Activated CD4-positive, alpha-beta T cell treated with anti-CD3 and anti-CD28 coated beads, Interleukin-2, amount 10 ng/mL, durations not matched to agents 7 days and 5 days (primary cell): ENCODE measurements around the gene ATP2A3. TPM values are rescaled to one million over a fixed set of nuclear protein-coding genes. Genes with fewer than 3 reads are reported as not detected.

Experiments used
- CTCF ChIA-PET: fragments of 350-600 bp; sonication (Branson Sonifier 250); formaldehyde crosslinking; loops from one replicate; lab custom pipeline; 2021; ENCODE audit warnings: antibody characterized with exemption; lab: Charles Lee
- POLR2A ChIA-PET: fragments of 350-600 bp; sonication (Branson Sonifier 250); formaldehyde crosslinking; loops from one replicate; lab custom pipeline; 2021; ENCODE audit warnings: antibody characterized with exemption; lab: Charles Lee
- DNase-seq: peaks from one replicate; pipeline ENCODE4 v3.0.0-alpha.2; 2020
- H3K27ac Mint-ChIP-seq: one replicate; pipeline ENCODE4 v1.8.0; 2021; ENCODE audit warnings: mild to moderate bottlenecking, moderate library complexity, mixed read lengths
- H3K27me3 Mint-ChIP-seq: one replicate; pipeline ENCODE4 v1.8.0; 2021; ENCODE audit warnings: mixed read lengths
- H3K36me3 Mint-ChIP-seq: one replicate; pipeline ENCODE4 v1.8.0; 2021; ENCODE audit warnings: low read depth, mixed read lengths
- H3K4me1 Mint-ChIP-seq: one replicate; pipeline ENCODE4 v1.8.0; 2021; ENCODE audit warnings: mixed read lengths
- H3K4me3 Mint-ChIP-seq: one replicate; pipeline ENCODE4 v1.8.0; 2021; ENCODE audit warnings: mild to moderate bottlenecking, moderate library complexity, mixed read lengths
- H3K9me3 Mint-ChIP-seq: one replicate; pipeline ENCODE4 v1.8.0; 2021; ENCODE audit warnings: mixed read lengths
- total RNA-seq, 2 experiments: library from RNA; stranded (reverse); gene quantifications; one replicate each; pipeline ENCODE4 v1.2.3, GENCODE V29; 2021

ATP2A3 gene
- total RNA-seq, 2 experiments from 2014 or later = 294 to 329 TPM

- POLR2A ChIA-PET = no interaction called here
- DNase-seq = no peak
- Mint-ChIP-seq H3K4me1 (peaks cover 16% of the 10 kb centered on the region), H3K4me3 (no peak overlapping the region), H3K27me3 (no peaks in the 10 kb centered on the region), H3K36me3 (no peaks in the 10 kb centered on the region), H3K9me3 (no peaks in the 10 kb centered on the region), H3K27ac (no peak overlapping the region)
- CTCF ChIA-PET = interaction anchor here (1.0 to 1.5 kb wide), 2 partner anchors 10 to 61 kb away, joined by 3 to 4 read pairs; partner anchors contain the start of gene NCBP3
These were observed 57.4 kb downstream of the ATP2A3 start for GRCh38 chr17:3906881-3907280.

- no peaks in the 10 kb centered on the region for H3K27me3 Mint-ChIP-seq
- ChIA-PET POLR2A (no interaction called here), CTCF (interaction anchor here (1.0 to 2.6 kb wide), 2 partner anchors 9 to 43 kb away, joined by 3 to 14 read pairs; no protein-coding TSS in a partner anchor)
- H3K4me3 Mint-ChIP-seq = no peak overlapping the region
- DNase-seq = no peak
- no peaks in the 10 kb centered on the region for H3K9me3 Mint-ChIP-seq
- H3K36me3 Mint-ChIP-seq = no peaks in the 10 kb centered on the region
- H3K4me1 Mint-ChIP-seq = no peaks in the 10 kb centered on the region
- H3K27ac Mint-ChIP-seq = no peak overlapping the region
These were observed 59.2 kb downstream of the ATP2A3 start for GRCh38 chr17:3905017-3905520.

GRCh38 chr17:3904501-3904900 lies 59.7 kb downstream of the ATP2A3 start:
- CTCF ChIA-PET = interaction anchor here (0.9 to 2.6 kb wide), 2 partner anchors 10 to 59 kb away, joined by 3 to 14 read pairs; partner anchors contain the start of gene NCBP3
- no peak overlapping the region for H3K4me3 Mint-ChIP-seq
- no peaks in the 10 kb centered on the region for H3K36me3 Mint-ChIP-seq
- no peaks in the 10 kb centered on the region for H3K4me1 Mint-ChIP-seq
- DNase-seq = no peak
- H3K9me3 Mint-ChIP-seq = no peaks in the 10 kb centered on the region
- H3K27ac Mint-ChIP-seq = no peak overlapping the region
- POLR2A ChIA-PET = no interaction called here
- H3K27me3 Mint-ChIP-seq = no peaks in the 10 kb centered on the region

GRCh38 chr17:3903881-3904290 lies 60.4 kb downstream of the ATP2A3 start:
- no peak for DNase-seq
- Mint-ChIP-seq H3K27me3 (no peaks in the 10 kb centered on the region), H3K27ac (no peak overlapping the region), H3K9me3 (no peaks in the 10 kb centered on the region), H3K4me3 (no peak overlapping the region), H3K4me1 (no peaks in the 10 kb centered on the region), H3K36me3 (no peaks in the 10 kb centered on the region)
- ChIA-PET CTCF (interaction anchor here (0.9 to 2.6 kb wide), 2 partner anchors 10 to 58 kb away, joined by 3 to 14 read pairs; partner anchors contain the start of gene NCBP3), POLR2A (no interaction called here)

GRCh38 chr17:3903051-3903825 lies 61.0 kb downstream of the ATP2A3 start:
- no peak for DNase-seq
- Mint-ChIP-seq H3K27ac (no peak overlapping the region), H3K4me3 (no peak overlapping the region), H3K27me3 (no peaks in the 10 kb centered on the region), H3K4me1 (no peaks in the 10 kb centered on the region), H3K36me3 (no peaks in the 10 kb centered on the region), H3K9me3 (no peaks in the 10 kb centered on the region)
- CTCF ChIA-PET = interaction anchor here (1.3 to 3.3 kb wide), 3 partner anchors 11 to 57 kb away, joined by 3 to 14 read pairs (median 14); partner anchors contain the start of gene NCBP3
- POLR2A ChIA-PET = no interaction called here

- Mint-ChIP-seq H3K27ac (no peak overlapping the region), H3K36me3 (no peaks in the 10 kb centered on the region), H3K27me3 (no peaks in the 10 kb centered on the region), H3K9me3 (no peaks in the 10 kb centered on the region), H3K4me3 (no peak overlapping the region), H3K4me1 (no peaks in the 10 kb centered on the region)
- POLR2A ChIA-PET = interaction anchor here (0.7 kb wide), 1 partner anchor 65 kb away, joined by 4 read pairs; no protein-coding TSS in a partner anchor
- no peak for DNase-seq
- CTCF ChIA-PET = interaction anchor here (1.1 to 3.3 kb wide), 3 partner anchors 13 to 162 kb away, joined by 3 to 14 read pairs (median 5); partner anchors contain the start of gene NCBP3
These were observed 63.6 kb downstream of the ATP2A3 start for GRCh38 chr17:3900646-3901045.

GRCh38 chr17:3897731-3898130 lies 66.5 kb downstream of the ATP2A3 start:
- H3K9me3 Mint-ChIP-seq = no peaks in the 10 kb centered on the region
- no peak for DNase-seq
- ChIA-PET CTCF (interaction anchor here (1.8 kb wide), 1 partner anchor 17 kb away, joined by 5 read pairs; no protein-coding TSS in a partner anchor), POLR2A (no interaction called here)
- H3K27ac Mint-ChIP-seq = no peak overlapping the region
- H3K4me1 Mint-ChIP-seq = peaks cover 17% of the 10 kb centered on the region
- no peak overlapping the region for H3K4me3 Mint-ChIP-seq
- no peaks in the 10 kb centered on the region for H3K27me3 Mint-ChIP-seq
- no peaks in the 10 kb centered on the region for H3K36me3 Mint-ChIP-seq

- POLR2A ChIA-PET = no interaction called here
- Mint-ChIP-seq H3K4me3 (no peak overlapping the region), H3K36me3 (no peaks in the 10 kb centered on the region), H3K27me3 (no peaks in the 10 kb centered on the region), H3K27ac (no peak overlapping the region), H3K4me1 (peaks cover 20% of the 10 kb centered on the region), H3K9me3 (no peaks in the 10 kb centered on the region)
- no peak for DNase-seq
- CTCF ChIA-PET = interaction anchor here (0.6 to 1.8 kb wide), 4 partner anchors 10 to 112 kb away, joined by 3 to 9 read pairs (median 4); no protein-coding TSS in a partner anchor
These were observed 67.3 kb downstream of the ATP2A3 start for GRCh38 chr17:3896968-3897235.

GRCh38 chr17:3896108-3896967 lies 67.9 kb downstream of the ATP2A3 start:
- DNase-seq = no peak
- POLR2A ChIA-PET = no interaction called here
- CTCF ChIA-PET = interaction anchor here (0.7 to 1.8 kb wide), 3 partner anchors 11 to 17 kb away, joined by 3 to 9 read pairs (median 5); no protein-coding TSS in a partner anchor
- no peak overlapping the region for H3K4me3 Mint-ChIP-seq
- no peaks in the 10 kb centered on the region for H3K36me3 Mint-ChIP-seq
- H3K27ac Mint-ChIP-seq = no peak overlapping the region
- H3K27me3 Mint-ChIP-seq = peaks cover 4% of the 10 kb centered on the region
- H3K9me3 Mint-ChIP-seq = no peaks in the 10 kb centered on the region
- peaks cover 26% of the 10 kb centered on the region for H3K4me1 Mint-ChIP-seq

- Mint-ChIP-seq H3K27ac (no peak overlapping the region), H3K4me1 (peaks cover 33% of the 10 kb centered on the region), H3K9me3 (no peaks in the 10 kb centered on the region), H3K27me3 (peaks cover 7% of the 10 kb centered on the region), H3K4me3 (no peak overlapping the region), H3K36me3 (no peaks in the 10 kb centered on the region)
- ChIA-PET POLR2A (no interaction called here), CTCF (interaction anchor here (0.6 to 1.7 kb wide), 3 partner anchors 18 to 908 kb away, joined by 3 to 9 read pairs (median 3); no protein-coding TSS in a partner anchor)
- DNase-seq = no peak
These were observed 68.9 kb downstream of the ATP2A3 start for GRCh38 chr17:3895354-3895753.

GRCh38 chr17:3894911-3895343 lies 69.3 kb downstream of the ATP2A3 start:
- Mint-ChIP-seq H3K36me3 (no peaks in the 10 kb centered on the region), H3K27me3 (peaks cover 7% of the 10 kb centered on the region), H3K27ac (no peak overlapping the region), H3K4me3 (no peak overlapping the region), H3K4me1 (peaks cover 36% of the 10 kb centered on the region), H3K9me3 (no peaks in the 10 kb centered on the region)
- DNase-seq = no peak
- POLR2A ChIA-PET = no interaction called here
- CTCF ChIA-PET = interaction anchor here (0.6 to 1.7 kb wide), 6 partner anchors 19 to 908 kb away, joined by 3 to 9 read pairs (median 3); partner anchors contain the start of gene NCBP3

- peaks cover 37% of the 10 kb centered on the region for H3K4me1 Mint-ChIP-seq
- H3K4me3 Mint-ChIP-seq = peak overlapping the region; percentile 72
- no peaks in the 10 kb centered on the region for H3K9me3 Mint-ChIP-seq
- no peak for DNase-seq
- H3K27me3 Mint-ChIP-seq = peaks cover 7% of the 10 kb centered on the region
- ChIA-PET CTCF (interaction anchor here (0.6 to 1.7 kb wide), 5 partner anchors 19 to 153 kb away, joined by 3 to 9 read pairs (median 3); partner anchors contain the start of gene NCBP3), POLR2A (no interaction called here)
- H3K27ac Mint-ChIP-seq = peak overlapping the region; percentile 87
- no peaks in the 10 kb centered on the region for H3K36me3 Mint-ChIP-seq
These were observed 70.0 kb downstream of the ATP2A3 start for GRCh38 chr17:3894188-3894587.
